ENCODE data around the gene SLC24A3. TPM values are rescaled to one million over a fixed set of nuclear protein-coding genes. Genes with fewer than 3 reads are reported as not detected.
A peak's percentile ranks its signal among the peaks of the same experiment; 100 is the strongest.

The SLC24A3 gene
- total RNA-seq, 1 experiment from 2014 or later = 0.06 TPM

DNA sequence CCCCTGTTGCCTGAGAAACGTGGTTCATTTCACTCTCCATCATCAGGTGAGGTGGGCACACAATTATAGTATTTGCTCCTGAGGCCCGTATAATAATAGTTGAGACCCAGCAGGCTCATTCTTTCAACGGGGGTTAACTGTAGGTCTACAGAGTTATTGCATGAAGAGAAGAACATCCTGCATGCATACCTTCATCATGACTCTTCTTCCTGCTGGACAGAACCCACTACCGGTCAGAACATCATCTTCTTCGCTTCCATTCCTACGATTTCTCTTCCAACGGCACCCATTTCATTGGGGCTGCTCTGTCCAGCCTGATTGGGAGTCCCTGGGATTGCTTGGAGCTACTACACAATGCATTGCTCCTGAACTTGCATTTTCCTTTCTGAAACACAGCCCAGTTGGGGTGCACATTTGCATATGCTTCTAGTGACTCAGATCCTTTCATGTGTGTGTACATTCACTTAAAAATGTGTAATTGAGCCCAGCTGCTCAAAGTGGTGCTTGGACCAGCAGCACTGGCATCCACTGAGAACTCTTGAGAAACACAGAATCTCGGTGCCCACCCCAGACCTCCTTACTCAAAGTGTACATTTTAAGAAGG is 57.4 kb downstream of the SLC24A3 start:
- DNase-seq (ENCODE audit: low read depth) = peak; percentile 19

DNA sequence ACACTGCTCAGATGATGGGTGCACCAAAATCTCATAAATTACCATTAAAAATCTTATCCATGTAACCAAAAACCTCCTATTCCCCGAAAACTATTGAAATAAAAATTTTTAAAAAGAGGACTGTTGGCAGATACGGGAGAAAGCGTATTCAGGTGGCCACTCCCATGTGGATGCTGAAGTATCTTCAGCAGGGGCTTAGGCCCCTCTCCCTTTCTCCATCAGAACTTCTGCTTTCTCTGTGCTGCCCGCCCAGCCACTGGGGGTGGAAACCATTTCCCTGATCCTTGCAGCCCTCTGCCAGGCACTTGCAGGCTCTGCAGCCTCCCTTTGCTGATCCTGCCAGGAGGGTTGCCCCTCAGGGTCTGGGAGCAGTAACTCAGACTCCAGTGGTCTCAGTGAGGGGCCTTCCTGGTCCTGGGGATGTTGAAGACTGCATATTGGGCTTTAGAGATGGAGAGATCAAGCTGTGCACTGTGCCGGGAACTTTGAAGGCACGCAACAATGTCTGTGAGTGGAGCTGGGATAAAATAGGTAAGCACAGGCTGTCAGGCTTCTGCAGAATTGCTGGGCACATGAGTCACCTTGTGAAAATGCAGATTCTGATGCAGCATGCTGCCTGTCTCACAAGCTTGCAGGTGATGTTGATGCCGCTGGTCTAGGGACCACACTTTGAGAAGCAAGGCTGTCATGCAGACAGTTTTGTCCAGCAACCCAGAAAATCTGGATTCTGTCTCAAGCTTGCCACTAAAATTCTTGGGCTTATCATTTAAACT is 59.6 kb downstream of the SLC24A3 start:
- no peak for DNase-seq (ENCODE audit: low read depth)

DNA sequence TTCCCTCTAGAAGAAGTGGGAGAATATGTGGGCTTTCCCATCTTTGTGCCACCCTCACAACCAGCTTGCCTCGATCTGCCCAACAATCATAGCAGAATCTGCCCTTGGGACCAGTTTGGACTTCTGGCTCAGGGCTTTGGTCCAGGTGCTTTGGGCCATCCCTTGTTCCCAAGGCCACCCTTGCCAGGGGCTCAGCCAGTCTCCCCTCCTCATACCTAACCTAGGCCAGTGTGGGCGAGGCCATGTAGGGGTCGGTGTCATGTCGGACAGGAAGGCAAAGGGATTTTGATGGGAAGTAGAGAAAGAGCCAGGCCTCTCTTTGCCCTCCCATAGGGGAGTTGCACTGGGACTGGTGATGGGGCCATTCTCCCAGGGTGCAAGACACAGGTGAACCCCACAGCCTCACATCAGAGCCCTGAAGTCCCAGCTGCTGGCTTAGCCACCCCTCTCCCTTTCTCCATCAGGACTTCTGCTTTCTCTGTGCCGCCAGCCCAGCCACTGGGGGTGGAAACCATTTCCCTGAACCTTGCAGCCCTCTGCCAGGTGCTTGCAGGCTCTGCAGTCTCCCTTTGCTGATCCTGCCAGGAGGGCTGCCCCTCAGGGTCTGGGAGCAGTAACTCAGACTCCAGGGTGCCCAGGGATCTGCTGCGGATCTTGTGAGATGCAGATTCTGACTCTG is 60.7 kb downstream of the SLC24A3 start:
- no peak for DNase-seq (ENCODE audit: low read depth)

DNA sequence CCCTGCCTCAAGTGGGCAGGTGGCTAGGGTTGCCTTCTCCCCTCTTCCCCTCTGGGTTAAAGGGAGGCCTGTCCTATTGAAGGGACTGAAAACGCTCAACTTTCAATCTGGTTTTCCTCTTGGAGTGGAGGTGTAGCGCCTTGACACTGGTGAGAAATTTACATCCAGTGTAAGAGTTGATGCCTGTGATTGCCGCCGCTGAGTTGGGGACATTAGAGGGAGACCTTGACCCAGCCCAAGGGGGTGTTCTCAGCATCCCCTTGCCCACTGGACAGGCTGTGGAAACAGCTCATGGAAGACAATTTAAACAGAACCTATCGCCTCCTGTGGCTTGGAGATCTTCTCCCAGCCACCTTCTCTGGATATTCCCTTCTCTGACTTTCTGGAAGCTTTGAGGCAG is 61.6 kb downstream of the SLC24A3 start:
- DNase-seq (ENCODE audit: low read depth) = no peak

DNA sequence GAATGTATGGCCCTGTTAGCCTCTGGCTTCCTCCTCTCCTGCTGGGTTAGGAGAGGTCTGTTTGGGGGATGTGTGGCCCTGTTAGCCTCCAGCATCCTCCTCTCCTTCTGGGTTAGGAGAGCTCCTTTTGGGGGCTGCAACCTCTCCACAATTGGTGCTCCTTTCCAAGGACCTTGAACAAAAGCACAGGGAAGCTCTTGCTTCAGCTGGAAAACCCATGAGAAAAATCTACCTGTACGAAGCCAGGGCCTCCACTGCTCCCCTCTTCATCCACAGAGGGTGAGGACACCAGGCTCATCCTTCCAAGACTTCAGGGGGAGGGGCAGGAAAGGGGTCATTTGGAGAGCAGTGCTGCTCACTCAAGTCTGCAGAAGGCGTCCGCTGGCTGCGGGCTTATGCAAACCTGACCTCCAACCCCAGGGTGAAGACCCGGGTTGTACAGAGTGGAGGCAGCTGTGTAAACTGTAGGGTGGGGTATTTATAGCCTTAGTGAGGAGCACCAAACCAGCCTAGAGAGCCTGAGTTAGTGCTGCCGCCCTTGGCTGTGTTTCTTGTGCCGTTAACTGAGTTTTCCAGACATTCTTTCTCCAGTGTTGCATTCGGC is 62.1 kb downstream of the SLC24A3 start:
- DNase-seq (ENCODE audit: low read depth) = no peak

DNA sequence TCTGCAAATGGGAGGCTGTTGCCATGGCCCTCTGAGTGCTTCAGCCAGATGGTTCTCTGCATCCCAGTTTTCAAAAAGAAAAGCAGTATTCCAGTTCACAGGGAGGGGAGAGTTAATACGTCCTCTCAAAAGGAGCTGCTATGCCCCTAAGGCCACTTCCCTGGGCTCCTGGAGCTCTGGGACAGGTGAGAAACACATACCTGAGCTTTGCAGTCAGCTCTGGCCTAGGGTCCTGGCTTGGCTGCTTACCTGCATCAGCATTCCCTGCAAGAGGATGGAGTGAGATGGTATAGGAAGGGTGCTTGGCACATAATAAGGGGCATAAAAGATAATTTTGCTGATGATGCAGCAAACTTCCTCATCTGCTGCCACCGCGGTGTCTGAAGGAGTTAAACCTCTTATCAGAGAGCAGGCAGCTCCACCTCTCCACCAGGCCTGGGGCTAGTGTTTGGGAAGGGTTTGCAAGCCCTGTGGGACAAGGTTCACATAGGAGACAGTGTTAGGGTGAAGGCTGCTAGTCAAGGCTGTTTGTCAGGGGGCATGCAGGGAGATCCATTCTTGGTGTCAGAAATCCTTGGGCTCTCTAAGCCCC is 62.7 kb downstream of the SLC24A3 start:
- DNase-seq (ENCODE audit: low read depth) = no peak

DNA sequence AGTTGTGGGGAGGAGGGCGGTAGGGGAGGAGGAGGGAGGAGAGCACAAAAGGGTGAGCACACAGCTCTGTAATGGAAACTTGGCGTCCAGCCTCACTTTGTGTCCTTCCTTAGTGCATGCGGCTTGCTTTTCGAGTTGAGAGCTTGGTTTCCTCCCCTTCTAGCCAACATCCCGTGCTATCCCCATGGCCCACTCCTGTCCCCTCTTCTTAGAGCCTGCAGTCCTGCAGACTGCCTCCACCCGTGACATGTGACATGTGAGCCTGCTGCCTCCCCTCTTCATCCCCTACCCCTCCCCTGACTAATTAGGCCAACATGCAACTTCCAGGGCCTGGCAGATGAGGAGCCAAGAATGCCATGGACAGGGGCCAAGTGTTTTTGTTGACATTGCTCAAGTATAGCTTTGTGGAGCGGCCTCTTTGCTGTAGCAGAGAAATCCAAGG is 63.2 kb downstream of the SLC24A3 start:
- DNase-seq (ENCODE audit: low read depth) = no peak

DNA sequence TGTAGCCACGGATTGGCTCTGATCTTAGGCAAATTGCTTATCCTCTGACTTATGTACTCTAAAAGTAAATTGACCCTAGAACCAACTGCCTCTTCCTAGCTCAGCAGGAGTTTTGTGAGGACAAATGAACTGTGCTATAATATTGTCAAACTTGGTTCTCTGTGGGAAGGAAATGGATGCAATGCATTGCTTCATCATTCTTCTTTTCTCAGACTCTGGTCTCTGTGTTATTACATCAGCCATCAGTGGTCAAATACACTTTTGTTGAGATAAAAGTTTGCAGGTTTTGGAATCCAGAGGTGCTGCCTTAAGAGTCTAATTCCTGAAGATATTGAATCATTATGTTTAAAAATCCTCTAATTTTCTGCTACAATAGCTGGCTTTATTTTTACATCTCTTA is 64.9 kb downstream of the SLC24A3 start:
- no peak for DNase-seq (ENCODE audit: low read depth)

DNA sequence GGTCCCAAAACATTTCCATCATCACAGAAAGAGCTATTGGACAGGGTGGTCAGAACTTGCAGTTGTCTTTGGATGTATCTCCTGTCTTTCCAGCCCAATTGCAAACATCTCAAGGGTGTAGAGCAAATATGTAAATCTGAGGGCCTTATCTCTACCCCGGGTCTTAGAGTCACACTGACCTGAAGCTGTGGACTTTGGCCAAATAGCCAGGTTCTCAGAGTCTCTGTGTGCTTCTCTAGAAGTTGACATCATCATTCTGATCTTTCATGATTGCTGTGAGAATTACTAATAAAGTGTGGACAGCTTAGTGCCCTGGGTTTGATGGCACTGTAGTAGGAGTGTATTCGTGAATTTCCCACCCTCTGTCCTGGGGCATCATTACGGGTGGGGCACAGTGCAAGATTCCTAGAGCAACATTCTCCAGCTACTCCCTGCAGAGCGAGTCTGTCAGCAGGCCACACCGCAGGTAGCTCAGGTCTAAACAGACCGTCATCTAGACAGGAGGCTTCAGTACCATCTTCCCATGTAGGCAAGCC is 71.1 kb downstream of the SLC24A3 start:
- DNase-seq (ENCODE audit: low read depth) = no peak

DNA sequence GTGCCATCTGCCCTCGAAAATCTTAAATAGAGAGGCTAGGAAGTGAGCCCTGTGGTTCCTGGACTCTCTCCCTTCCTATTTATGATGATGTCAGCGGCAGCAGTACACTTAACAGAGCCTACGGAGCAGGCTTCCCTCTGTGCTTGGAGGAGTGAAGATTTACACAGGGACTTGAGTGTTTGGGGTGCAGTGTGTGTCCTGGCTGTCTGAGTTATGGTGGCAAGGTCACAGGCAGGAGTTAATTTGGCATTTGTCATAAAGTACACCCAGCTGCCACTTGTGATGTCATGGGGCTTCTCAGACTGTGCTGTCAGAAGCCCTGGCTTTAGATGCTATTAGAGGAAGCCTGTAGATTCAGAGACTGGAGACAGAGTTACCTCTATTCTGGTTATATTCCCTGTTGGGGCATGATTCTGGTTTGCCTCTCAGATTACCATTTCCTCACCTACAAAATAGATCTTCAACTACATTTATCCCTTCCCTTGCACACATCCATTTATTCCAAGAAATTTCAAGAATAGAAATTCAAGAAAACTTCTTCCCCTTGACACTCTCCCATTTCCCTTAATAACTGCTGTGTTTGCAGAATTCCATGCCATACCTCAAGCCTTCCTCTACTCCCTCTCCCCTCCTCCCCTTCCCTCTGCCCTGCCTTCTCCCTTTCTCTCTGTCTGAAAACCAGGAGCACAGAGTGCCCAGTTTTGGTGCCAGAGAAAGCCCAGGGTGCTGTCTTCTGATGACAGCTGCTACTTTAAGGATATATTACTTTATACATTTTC is 72.1 kb downstream of the SLC24A3 start:
- no peak for DNase-seq (ENCODE audit: low read depth)

DNA sequence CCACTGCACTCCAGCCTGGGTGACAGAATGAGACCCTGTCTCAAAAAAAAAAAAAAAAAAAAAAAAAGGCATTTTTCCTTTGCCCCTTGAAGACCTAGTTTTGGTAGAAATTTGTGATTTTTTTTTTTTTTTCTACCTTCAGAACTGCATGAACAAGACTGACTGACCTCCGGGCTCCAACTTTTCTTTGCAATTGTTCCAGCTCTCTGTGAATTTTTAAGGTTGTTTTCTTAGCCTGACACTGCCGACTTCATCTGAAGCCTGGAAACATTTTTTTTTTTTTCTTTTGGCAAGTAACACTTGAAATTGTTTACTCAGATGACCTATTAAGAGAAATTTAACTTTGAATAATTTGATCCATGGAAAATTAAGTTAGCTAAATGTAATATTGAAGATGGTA is 73.0 kb downstream of the SLC24A3 start:
- DNase-seq (ENCODE audit: low read depth) = no peak

DNA sequence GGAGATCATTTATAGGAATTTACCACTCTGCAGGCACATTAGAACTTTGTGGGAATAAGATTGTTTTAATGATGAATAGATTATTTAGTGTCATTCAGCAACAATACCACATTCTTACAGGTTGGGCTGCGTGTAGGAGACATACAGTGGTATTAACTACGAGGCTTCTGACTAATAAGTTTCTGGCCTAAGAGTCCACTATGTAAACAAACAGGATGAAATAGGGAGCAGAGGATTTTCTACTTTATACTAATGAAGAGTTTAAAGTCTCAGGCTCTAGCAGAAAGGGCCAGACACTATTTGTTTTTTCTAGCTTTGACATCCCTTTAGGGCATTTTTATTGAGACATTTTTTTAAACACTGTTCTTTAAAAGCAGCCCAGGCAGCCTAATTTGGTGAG is 75.6 kb downstream of the SLC24A3 start:
- no peak for DNase-seq (ENCODE audit: low read depth)

DNA sequence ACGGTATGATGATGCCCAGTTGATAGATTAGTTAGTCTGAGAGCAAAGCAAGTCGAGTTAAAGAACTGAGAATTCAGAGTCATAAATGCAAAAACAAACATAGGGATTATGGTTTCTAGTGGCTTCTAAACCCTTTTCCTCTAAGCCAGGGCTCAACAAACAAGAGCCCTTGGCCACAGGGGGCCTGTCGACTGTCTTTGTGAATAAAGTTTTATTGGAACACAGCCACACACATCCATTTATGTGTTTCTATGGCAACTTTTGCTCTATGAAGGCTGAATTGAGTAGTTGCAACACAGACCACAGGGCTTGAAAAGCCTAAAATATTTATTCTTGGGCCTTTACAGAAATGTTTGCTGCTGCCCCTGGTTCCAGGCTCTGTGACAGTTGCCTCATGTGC is 76.2 kb downstream of the SLC24A3 start:
- no peak for DNase-seq (ENCODE audit: low read depth)

DNA sequence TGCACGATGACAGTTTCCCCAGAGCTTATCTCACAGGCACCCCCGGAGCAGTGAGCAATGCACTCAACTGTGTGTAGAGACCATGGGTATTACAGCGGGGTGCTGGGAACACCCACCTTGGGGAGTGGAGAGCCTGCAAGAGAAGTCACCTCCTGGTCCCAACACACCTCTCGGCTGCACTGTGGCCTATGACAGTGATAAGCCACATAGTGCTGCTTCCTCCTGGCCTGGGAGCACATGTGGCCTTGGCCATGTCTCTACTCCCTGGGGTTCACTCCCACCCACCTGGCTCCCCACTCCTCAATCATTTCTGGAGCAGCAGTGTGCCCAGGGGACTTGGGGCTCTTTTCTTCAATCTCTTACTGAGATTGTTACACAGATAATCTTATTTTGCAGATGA is 77.0 kb downstream of the SLC24A3 start:
- no peak for DNase-seq (ENCODE audit: low read depth)

DNA sequence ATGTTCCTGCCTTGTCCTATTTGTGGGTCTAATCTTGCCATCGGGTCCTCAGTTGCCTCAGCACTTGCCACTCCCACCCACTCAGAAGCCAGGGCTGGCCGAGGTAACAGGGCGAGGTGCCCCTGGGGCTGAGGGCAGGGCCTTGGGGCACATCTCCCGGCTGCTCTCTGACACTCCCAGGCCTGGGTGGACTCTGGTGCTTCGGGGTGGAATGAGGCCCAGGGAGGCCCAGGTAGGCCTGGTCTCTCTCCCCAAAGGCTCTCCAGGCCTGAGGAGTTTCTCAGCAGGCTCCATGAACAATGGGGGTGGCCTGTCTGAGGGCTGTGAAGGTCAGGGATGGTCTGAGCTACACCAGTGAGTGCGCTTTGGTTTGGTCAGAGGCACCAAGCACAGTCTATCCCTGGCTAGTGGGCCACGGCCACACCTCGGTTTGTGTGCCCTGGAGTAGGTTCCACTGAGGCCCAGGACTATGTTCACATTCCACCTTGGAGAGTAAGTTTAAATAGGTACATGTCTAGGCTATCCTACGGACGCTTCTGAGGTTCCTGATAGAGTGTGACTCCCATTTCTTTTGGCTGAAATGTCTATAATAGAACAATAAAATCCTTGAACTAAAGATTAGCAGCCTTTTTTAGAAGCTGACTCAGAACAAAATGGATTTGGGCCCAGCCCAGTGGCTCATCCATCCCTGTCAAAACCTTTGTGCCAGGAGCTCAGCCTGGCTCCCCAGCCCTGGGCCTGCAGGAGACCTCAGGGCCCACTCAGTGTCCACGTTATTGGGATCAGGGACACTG is 78.8 kb downstream of the SLC24A3 start:
- no peak for DNase-seq (ENCODE audit: low read depth)

DNA sequence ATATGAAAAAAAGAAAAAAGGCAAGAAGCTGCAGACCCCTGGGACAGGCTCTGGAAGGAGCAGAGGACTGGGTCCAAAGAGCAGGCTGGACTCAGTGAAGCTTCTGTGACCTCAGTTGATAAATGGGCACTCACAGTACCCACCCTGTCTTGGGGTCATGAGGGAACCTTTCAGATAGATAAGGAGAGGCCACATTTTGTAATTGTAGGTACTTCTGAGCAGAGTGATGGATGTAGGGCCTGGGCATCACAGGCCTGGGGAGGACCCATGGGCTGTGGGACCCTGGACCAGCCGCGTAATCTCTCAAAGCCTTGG is 79.3 kb downstream of the SLC24A3 start:
- DNase-seq (ENCODE audit: low read depth) = no peak

DNA sequence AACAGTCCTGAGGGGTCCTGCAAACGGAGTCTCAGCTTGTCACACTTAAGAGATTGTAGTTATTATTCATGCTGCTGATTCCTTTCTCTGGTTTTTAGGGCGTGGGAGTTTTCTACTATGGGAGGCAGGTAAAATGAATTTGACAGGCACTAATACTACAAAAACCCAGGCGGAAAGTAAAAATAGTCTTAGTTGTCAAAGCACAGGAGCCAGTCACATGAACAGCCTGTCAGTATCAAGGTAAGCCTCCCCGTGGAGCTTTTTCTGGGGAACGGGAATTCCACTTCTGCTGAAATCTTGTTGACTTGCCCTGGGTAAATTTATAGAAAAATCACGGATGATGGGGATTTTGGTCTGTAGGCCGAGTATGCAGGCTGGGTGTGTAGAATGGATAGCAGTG is 79.8 kb downstream of the SLC24A3 start:
- DNase-seq (ENCODE audit: low read depth) = no peak

DNA sequence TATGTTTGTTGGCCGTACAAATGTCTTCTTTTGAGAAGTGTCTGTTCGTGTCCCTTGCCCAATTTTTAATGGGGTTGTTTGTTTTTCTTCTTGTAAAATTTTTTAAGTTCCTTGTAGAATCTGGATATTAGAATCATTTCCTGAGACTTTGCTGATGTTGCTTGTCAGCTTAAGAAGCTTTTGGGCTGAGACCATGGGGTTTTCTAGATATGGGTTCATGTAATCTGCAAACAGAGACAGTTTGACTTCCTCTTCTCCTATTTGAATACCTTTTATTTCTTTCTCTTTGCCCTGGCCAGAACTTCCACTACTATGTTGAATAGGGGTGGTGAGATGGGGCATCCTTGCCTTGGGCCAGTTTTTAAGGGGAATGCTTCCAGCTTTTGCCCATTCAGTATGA is 82.6 kb downstream of the SLC24A3 start:
- no peak for DNase-seq (ENCODE audit: low read depth)

DNA sequence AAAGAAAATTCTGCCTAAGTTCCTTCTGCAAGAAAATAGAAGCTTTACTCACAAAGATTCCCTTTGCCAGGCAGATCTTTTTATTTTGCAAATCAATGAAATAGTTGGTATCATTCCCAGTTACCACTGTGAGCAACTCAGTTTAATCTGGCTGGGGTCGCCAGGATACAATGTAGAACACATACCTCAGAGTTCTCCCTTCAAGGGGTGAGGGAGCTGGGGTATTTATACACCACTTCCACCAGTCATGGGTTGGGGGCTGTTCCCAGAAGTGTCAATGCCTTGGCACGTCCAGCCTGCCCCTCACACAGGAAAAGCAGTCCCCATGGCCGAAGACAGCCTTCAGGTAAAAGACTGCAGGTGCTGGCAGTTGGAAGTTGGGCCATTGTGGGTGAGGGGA is 86.2 kb downstream of the SLC24A3 start:
- DNase-seq (ENCODE audit: low read depth) = no peak

DNA sequence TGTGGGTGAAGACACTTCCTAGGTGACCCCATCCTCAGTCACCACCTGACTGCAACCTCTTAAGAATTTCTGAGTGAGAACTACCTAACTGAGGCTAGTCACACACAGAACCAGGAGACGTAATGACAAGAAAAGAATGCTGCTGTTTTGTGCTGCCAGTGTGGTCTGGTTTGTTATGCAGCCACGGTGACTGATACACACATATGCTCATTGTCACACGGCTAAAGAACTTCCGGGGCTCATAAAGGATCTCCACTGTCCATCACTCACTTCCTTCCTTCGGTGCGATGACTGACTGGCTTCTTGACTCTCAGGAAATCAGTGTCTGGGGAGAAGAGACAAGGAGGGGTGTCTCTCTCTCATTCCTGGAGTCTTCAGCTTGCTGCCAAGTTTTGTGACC is 88.0 kb downstream of the SLC24A3 start:
- DNase-seq (ENCODE audit: low read depth) = no peak

DNA sequence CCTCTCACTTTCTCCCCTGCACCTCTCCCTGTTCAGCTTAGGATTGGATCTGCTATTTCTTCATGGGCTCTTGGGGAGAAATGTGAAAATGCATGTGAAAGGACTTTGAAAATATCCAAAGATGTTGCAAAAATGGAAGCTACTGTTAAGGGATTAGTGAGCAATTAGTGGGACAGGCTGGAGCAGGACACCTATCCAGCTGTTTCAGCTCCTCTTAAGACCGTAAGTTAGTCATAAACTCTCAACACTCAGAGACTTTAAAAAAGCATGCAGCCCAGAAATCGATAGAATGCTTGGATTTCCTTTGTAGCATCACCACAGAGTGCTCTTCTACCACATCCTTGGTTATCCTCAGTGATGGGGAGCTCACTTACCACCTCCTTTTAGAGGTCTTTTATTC is 88.7 kb downstream of the SLC24A3 start:
- DNase-seq (ENCODE audit: low read depth) = no peak
